NCI-H1694 (cell line): Measurements from ENCODE around the gene C1orf174.
A peak's percentile ranks its signal among the peaks of the same experiment; 100 is the strongest.

Source experiments
- DNase-seq: peaks from one replicate; lab custom pipeline; 2025; lab: John Stamatoyannopoulos, UW

Gene C1orf174

DNA sequence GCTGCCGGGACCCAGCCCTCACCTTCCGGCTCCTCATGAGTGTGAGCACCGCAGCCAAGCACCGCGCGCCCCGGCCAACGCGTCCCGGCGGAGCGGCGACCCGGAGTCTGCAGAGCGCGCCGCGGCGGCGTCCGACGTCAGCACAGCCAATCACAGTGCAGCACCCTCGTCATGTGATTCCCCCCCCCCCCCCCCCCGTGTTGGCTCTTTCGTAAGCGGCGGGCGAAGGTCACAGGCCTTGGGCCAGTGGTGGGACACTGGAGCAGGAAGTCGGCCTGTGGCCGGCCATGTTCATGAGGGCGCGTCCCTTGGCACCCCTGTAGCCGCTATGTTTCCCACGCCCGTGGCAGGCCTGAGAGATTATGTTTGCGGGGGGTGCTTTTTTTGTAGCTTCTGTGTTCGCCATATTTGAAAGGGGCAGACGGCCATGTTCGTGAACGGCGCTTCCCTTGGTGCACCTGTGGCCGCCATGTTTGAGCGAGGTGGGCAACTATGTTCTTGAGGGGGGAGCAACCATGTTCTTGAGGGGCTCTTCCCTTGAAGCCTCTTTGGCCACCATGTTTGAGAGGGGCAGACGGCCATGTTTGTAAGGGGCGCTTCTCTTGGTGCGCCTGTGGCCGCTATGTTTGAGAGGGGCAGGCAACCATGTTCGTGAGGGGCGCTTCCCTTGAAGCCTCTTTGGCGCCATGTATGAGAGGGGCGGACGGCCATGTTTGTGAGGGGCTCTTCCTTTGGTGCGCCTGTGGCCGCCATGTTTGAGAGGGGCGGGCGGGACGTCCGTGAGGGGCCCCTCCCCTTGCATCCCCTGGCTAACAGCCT, at the start of gene C1orf174:
C1orf174 (minus strand) TSS at position 123 of the 819 bp plus-strand sequence; CDS start at position 37, 86 bp downstream.
- DNase-seq = peak; percentile 96

DNA sequence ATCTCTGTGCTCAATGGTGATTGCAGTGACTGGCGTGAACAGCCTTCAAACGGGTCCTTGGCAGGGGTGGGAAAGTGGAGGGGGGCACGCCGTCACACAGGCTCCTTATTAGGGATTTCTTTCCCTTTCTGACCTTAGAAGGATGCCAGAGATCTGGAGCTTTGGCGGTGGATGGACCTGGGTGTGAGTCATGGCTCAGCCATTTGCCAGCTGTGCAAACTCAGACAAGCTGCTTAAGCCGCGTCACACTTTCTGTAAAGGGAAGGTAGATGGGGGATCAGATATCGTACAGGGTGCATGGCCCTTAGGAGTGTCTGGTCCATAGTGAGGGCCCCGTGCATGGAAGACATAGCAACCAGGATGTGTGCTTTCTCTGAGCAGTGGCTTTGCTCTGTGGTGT, 48.3 kb upstream of the C1orf174 start:
- no peak for DNase-seq

DNA sequence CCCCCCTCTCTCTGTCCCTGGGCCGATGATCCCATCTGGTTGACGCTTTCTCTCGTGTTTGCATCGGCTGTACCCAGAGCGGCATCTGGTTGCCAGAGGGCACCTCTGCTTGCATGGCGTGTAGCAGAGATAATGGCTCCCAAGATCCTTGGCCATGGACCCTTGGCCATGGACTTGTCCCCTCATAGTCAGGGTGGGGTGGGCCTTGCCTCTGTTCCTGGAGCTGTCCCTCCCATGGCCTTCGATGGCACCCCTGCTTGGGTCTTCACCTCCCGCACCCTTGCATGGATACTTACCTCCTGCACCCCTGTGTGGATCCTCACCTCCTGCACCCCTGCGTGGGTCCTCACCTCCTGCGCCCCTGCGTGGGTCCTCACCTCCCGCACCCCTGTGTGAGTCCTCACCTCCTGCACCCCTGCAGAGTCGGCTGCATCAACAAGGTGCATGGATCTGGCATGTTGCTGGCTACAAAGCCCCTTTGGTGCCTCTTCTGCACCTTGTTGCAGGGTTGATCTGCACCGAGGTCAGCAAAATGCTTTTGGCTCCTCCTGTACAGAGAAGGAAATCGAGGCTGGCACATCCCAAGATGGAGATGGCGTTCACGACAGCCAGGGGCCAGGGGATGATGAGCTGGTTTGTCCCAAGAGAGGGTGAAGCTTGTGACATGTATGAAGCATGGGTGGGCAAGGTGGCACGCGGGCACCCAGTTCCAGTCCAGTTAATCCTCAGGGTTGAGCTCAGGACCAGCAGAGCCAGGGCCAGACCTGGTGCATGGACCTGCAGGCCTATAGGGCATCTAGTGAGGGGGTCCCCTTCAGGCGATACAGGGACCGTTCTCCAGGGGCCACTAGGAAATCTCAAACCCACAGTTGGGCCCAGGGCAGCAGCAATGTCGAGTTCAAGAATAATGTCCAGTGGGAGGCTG, 46.1 kb upstream of the C1orf174 start:
- no peak for DNase-seq

DNA sequence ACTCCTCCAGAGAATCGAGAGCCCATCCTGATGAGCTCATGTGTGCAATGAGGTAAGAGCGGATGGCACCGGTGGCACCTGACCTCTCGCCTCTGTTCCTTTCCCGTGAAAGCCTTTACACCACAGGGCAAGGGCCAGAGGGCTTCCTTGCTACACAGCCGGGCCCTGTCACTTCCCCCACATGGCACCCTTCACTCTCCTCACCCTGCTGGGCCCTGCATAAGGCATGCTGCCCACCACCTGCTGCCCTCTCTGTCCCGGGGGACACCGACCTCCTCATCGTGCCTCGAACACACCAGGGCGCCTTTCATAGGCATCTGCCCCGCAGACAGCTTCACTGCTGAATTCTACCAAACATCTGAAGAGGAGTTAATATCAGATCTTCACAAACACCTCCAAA, 45.1 kb upstream of the C1orf174 start:
- DNase-seq = no peak

DNA sequence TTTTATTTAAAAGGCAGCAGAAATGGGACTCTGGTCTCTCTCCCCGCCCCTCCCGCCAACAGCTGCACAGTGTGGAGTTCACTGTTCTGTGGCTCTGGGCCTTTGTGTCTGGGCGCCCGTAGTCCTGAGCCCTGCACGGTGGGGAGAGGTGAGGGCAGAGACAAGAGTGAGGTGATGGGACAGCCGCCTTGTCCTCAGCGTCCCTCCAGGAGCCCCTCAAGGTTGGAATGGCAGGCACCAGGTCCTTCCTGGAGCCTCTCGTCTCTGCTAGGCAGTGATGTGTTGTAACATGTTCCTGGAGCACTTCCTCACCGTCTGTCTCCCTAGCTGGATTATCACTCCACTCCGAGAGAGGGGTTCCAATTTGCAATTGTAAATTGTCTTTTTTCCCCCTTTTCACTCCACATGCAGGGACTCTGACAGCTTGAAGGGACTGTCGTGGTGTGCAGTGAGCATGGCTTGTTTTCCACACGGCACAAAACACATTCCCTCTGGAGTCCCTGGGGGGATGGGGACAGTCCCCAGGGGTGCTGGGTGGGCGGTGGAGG, 44.6 kb upstream of the C1orf174 start:
- peak; percentile 55 for DNase-seq

DNA sequence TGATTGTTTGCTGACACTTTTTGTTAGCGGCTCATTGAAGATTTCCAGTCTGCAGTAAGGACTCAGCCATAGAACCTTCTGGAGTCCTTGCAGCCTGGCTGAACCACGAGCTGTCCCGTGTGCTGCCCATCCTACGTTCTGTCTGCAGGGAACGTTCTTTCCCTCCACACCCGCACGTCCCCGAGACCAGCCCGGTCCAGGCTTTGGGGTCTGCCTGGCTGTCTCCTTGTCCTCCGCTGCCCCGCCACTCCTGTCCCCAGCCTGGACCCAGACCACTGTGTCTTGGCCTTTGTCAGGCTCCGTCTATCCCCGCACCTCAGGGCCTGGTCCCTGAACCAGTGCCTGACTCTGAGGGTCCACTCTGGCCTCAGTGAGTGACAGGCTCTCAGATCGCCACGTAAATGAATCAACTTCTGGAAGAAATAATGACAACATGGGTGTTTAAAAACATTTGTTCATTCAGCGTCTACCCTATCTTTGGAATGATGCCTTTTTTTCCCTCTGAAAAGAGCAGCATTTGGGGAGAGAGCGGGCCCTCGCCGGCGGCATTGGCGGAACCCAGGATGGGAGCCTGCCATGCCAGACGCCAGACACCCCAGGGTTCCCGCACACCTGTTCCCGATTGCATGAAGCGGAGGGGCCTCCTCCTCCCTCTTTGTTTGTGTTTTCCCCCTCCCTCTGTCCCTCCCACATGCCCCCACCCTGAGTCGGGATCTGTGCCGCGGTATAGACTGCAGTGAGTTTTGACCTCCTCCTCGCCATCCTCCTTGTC, 43.9 kb upstream of the C1orf174 start:
- peak; percentile 40 for DNase-seq

DNA sequence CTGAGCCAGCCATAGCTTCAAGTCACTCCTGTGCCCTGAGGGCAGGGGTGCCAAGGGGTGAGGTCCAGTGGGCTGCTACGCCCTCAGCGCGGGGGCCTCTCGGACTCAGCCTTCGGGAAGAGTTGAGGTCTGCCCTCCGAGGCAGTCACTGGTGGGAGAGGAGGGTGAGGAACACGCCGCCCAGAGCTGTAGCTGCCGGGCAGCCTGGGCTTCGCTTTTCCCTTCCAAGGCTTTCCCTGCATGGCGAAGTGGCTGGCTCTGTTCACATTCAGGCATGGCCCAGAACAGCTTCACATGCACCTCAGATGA, 43.0 kb upstream of the C1orf174 start:
- no peak for DNase-seq

DNA sequence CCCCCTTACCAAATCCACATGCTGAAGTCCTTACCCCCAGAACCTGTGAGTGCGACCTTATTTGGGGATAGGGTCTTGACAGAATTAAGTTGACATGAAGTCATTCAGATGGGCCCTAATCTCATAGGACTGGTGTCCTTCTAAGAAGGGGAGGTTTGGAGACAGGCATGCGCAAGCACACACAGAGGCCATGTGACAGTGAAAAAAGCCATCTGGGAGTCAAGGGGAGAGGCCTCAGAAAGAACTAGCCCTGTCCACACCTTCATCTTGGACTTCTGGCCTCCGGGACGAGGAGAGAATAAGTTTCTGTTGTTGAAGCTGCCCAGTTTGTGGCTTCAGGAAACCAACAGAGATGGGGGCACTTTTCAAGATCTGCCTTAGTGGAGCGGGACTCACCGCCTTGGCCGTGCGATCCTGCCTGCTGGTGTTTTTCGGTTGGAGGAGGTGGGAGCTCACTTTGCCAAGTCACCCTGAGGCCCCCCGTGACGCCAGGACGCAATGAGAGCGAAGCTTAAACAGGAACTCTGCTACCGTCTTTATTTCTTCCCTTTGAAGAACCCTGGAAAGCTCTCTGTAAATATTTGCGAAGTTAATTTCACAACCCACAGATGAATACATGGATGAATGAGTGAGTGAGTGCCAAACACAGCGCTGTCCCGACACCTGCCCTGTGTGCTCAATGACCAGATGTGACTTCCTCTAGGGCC, 42.5 kb upstream of the C1orf174 start:
- DNase-seq = no peak

DNA sequence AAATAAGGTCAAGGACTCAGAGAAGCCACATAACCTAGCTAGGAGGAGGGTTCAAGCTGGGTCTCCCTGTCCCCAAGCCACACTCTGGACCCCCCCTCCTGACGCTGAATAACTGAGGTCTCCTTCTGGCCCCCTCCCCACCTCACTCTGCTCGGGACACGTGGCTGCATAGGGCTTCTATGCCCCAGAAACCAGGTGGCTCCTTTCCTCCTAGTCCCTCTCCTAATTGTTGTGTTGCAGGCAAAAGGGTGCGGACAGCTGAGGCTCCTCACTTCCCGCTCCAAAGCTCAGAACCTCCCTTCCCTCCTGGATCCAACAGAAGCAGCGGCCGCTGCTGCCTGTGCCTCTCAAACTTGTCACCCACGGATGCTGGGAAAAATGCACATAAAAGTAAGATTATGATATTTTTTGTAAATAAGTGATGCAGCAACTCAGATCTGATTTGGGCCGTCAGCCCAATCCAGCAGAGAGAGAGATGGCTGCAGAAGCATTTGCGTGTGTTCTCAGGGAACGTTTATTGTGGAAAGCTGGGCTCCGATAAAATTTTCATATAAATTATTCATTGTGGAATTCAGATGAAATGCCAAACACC, 40.8 kb upstream of the C1orf174 start:
- no peak for DNase-seq

DNA sequence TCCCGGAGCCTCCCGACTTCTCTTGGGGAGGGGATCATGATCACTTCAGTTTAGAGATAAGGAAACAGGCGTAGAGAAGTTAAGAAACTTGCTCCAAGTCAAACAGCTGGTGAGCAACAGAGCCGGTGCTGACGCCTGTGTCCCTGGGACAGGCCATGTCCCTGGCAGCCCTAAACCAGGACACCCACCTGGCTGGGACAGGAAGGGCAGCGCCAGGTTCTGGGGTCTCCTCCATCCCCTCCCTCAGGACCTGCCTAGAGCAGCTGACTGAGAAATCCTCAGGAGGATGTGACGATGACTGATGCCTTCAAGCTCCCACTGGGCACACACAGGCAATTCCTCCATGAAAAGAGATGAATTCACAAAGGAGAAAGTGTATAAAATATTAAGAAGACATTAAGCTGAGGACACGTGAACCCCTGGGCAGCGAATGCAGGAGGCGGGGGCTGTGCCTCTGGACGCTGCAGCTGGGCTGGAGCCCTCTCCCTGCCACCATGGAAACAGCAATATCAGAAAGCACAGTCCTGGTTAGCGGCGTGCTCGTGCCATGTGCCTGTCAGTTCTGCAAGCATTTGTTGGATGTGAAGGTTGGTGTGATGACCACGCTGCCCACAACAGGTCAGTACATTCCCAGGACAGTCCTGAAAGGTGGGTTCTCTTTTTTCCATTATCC, 40.1 kb upstream of the C1orf174 start:
- DNase-seq = no peak

DNA sequence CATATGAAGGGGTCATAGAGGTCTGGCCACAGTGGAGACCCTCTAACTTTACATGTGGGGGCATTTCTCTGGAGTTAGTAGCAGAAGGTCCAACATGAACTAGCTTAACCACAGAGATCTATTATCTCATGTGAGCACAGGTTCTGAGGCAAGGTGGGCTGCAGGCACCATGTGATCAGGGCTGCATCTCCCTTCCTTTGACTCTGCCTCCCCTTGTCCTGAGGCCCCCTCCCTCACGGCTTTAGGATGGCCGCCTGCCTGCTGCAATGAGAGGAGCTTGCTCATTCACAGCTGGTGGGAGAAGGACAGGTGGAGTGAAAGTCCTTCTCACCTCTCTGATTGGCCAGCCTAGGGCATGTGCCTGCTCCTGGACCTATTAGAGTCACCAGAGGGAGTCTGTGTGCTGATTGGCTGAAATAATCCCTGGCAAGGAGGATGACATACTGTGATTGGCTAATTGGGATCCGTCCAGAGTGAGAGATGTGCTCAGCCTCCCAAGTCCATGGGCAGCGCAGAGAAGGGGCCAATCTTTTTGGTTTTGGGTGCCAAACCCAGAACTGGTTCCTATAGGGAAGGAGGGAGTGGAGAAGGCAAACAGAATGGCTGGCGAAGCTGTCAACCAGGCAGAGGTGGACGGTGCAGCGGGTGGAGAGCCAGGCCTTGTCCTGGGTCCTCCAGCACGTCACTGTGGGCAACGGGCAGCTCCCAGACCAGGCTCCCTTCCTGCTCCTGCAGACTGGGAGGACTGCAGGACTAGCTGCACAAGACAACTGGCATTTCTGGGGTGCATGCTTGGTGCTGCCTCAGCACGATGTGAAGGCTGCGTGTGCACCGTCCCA, 39.4 kb upstream of the C1orf174 start:
- no peak for DNase-seq

DNA sequence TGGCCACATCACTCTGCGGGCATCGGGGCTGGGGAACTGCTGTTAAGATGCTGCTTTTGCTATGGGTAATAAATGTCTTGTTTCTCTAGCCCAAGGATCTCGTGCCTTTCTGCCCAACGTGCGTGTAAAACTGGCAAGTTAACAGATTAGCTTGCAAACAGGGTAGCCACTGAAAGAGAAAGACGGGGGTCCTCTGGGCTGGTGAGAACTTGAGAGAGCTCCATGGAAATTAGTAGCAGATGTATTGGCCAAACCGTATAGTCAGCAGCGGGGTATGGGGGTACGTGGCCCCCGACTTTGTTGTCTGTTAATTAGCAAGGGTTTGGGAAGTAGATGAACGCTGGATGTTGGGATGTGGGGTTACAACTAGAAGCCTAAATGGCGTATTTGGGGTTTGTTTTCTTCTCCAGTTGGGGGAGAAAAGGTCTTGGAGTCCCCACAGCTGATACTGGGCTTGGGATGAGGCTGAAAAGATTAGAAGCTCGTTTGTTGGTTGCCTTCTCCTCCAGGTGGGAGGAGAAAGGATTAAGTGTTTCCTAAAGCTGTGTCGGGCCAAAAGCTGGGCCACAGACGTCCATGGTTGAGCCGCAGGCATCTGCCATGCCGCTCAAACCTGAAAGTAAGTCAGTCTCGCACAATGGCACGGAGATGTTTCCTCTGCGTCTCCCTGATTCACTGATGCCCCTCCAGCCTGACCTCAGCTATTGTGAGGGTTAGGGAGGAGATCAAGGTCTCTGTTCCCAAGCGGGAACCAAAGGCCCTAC, 32.3 kb upstream of the C1orf174 start:
- no peak for DNase-seq

DNA sequence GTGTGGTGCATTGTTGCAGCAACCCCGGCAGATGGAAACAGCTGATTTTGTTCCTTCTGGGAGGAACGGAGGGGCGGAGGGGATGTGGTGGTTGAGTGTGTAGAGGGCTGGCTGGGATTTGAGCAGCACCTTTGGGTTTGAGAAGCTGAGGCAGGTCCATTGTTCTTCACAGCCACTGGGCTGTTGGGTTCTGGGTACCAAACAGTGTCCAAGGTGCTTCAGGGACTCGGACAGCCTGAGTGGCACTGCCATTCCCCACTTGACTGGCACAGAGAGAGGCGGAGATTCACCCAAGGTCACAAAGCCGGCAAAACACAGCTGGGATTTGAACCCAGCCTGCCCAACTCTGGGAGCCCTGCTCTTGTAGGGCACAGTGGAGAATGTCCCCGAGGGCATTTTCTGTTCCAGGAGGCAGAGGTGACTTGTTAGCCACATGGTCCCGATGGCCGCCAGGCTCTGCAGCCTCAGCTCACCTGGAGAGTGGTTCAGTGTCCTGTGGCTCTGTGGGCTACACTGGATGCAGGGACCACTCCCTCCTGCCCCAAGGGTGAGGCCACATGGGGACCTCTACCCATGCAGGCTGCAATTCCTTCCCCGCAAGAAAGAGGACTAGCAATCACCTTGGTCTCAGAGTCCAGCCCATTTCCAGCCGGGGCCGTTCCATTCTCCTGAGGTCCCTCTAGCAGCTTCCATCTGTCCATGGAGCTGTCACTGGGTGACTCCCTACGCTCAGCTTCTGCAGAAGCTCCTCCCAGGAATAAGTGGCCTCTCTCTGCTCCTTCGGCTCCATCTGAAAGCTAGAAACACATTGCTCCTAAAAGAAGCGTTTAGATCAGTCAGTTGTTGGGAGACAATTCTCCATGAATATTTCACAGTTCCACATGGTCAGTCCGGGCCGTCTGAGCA, 31.2 kb upstream of the C1orf174 start:
- no peak for DNase-seq

DNA sequence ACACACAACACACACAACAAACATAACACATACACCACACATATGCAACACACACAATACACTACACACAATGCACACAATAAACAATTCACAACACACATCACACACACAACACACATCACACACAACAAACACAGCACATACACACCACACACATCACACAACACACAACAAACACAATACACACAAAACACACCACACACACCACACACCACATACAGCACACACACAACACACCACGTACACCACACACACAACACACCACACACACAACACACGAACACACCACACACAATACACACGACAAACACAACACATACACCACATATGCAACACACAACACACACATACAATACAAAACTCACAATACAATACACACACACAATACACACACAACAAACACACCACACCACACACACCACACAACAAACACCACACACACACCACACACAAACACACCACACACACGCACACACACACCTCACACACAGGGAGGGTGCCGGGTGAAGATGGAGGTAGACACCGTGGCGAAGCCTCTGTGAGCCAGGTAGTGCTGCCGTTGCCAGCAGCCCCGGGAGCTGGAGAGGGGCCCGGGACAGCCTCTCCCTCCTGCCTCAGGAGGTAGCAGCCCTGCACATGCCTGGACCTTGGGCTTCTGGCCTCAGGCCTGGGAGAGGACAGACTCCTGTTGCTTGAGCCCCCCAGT, 30.4 kb upstream of the C1orf174 start:
- no peak for DNase-seq

DNA sequence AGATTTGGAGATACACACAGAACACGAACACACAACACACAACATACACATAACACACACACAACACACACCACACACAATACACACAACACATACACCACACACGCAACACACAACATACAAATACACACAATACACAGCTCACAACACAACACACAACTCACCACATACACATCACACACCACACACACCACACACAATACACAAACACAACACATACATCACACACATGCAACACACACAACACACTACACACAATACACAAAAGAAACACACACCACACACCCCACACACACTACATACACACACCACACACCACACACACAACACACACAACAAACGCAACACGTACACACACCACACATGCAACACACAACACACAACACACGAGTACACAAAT, 29.1 kb upstream of the C1orf174 start:
- no peak for DNase-seq

DNA sequence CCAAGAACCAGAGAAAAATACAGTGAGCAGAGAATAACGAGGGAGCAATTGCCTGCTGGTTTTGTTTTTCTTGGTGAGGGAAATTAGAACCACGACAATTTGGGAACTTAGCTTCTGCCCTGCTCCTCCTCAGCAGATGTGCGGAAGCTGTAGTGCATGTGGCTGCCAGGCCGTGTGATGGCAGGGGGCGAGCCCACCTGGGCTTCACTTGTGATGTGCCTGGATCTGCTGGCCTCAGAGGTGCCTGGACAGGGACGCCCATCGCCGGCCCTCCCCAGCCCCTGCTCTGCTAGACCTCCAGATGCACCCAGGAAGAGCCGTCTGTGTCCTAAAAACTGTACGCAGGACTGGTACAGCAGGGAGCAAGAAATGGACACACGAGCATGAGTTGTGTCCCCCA, 28.5 kb upstream of the C1orf174 start:
- peak; percentile 56 for DNase-seq

DNA sequence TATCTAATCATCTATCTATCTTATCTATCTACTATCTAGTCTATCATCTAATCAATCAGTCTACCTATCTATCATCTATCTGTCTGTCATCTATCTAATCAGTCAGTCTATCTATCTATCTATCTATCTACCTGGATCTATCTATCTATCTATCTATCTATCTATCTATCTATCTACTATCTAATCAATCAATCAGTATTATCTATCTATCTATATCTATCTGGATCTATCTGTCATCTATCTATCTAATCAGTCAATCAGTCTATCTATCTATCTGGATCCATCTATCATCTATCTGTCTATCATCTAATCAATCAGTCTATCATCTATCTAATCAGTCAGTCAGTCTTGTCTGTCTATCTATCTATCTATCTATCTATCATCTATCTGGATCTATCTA, 26.9 kb upstream of the C1orf174 start:
- no peak for DNase-seq
